DOHH2 (cell line): ENCODE measurements around the gene ARRDC2.

Source experiments
- H3F3A ChIP-seq: fragments of 200-600 bp; sonication (generic), shearing (Covaris generic); 2 replicates; pipeline ENCODE4 v1.6.0; 2016; ENCODE audit warnings: antibody characterized with exemption, mild to moderate bottlenecking; ENCODE audit not compliant: control insufficient read depth, insufficient read depth
- H3K27ac ChIP-seq: fragments of 200-600 bp; sonication (generic); 2 replicates; pipeline ENCODE4 v1.5.1; 2014; ENCODE audit warnings: low read depth, mild to moderate bottlenecking, low read length, moderate library complexity
- H3K27me3 ChIP-seq: fragments of 200-600 bp; sonication (generic); 2 replicates; pipeline ENCODE4 v1.6.1; 2014; ENCODE audit warnings: mild to moderate bottlenecking, low read length, mixed read lengths; ENCODE audit not compliant: control insufficient read depth
- H3K36me3 ChIP-seq: fragments of 200-600 bp; sonication (generic); 2 replicates; pipeline ENCODE4 v1.6.1; 2014; ENCODE audit warnings: mild to moderate bottlenecking, low read length, moderate library complexity, mixed read lengths; ENCODE audit not compliant: control insufficient read depth
- H3K4me1 ChIP-seq: fragments of 200-600 bp; sonication (generic); 2 replicates; pipeline ENCODE4 v1.6.1; 2014; ENCODE audit warnings: mild to moderate bottlenecking, low read length, mixed read lengths; ENCODE audit not compliant: control insufficient read depth
- H3K4me2 ChIP-seq: fragments of 200-600 bp; sonication (generic); 2 replicates; pipeline ENCODE4 v1.6.0; 2014; ENCODE audit warnings: mild to moderate bottlenecking, low read length, moderate library complexity
- H3K4me3 ChIP-seq: fragments of 200-600 bp; sonication (generic); 2 replicates; pipeline ENCODE4 v1.5.1; 2014; ENCODE audit warnings: mild to moderate bottlenecking, low read length, mixed read lengths
- H3K79me2 ChIP-seq: fragments of 200-600 bp; sonication (generic); 2 replicates; pipeline ENCODE4 v1.6.1; 2014; ENCODE audit warnings: mild to moderate bottlenecking, low read length, mixed read lengths; ENCODE audit not compliant: control insufficient read depth
- H3K9me2 ChIP-seq: fragments of 200-600 bp; sonication (generic); replicated peaks from 2 replicates; pipeline ENCODE4 v1.6.1; 2014; ENCODE audit warnings: mild to moderate bottlenecking, low read length, mixed read lengths; ENCODE audit not compliant: control insufficient read depth
- H3K9me3 ChIP-seq: fragments of 200-600 bp; sonication (generic); 2 replicates; pipeline ENCODE4 v1.6.1; 2014; ENCODE audit warnings: antibody characterized with exemption, low read length, mixed read lengths; ENCODE audit not compliant: control insufficient read depth, insufficient read depth
- H4K20me1 ChIP-seq: fragments of 200-600 bp; sonication (generic); 2 replicates; pipeline ENCODE4 v1.6.0; 2014; ENCODE audit warnings: low read depth, mild to moderate bottlenecking, antibody characterized with exemption, low read length, moderate library complexity; ENCODE audit not compliant: control insufficient read depth, insufficient read depth
- CTCF ChIP-seq: fragments of 200-600 bp; sonication (generic); IDR thresholded peaks from one replicate; pipeline ENCODE4 v1.5.1; 2014; ENCODE audit warnings: antibody characterized with exemption, mild to moderate bottlenecking, low read depth, low read length; ENCODE audit not compliant: poor library complexity, severe bottlenecking
- EZH2phosphoT487 ChIP-seq: fragments of 200-600 bp; sonication (generic); IDR thresholded peaks from 2 replicates; pipeline ENCODE4 v1.6.1; 2017; ENCODE audit warnings: borderline replicate concordance, mild to moderate bottlenecking, antibody characterized with exemption, low read length, moderate library complexity, mixed read lengths

Gene ARRDC2

DNA sequence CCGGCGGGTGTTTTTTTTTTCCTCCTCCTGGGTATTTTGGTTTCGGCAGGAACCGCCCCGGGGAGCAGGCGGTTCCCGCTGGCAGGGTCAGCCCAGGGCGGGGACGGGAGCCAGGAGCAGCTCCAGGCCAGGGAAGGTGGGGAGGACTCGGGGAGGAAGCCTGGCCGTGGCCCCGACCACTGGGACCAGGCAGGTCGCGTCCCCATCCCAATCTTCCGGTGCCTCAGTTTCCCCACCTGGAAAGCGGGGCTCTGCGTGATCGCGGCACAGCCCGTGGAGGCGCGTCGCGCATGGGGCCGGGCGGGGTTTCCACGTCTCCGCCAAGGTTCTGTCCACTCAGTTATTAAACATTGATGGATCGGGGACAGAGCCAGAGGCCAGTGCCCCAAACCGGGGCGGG lies 43.9 kb downstream of the ARRDC2 start:
- H3K27ac ChIP-seq, result no peak overlapping the region
- no peaks in the 10 kb centered on the region for H3K9me2 ChIP-seq
- H4K20me1 ChIP-seq, result no peaks in the 10 kb centered on the region
- peaks cover 4% of the 10 kb centered on the region for H3K4me1 ChIP-seq
- no peaks in the 10 kb centered on the region for H3K27me3 ChIP-seq
- no peak overlapping the region for H3K4me3 ChIP-seq
- TF ChIP-seq EZH2phosphoT487 (no peak), CTCF (no peak)
- H3K36me3 ChIP-seq, result no peaks in the 10 kb centered on the region
- no peaks in the 10 kb centered on the region for H3K79me2 ChIP-seq
- no peaks in the 10 kb centered on the region for H3F3A ChIP-seq
- no peak overlapping the region for H3K4me2 ChIP-seq
- H3K9me3 ChIP-seq, result no peaks in the 10 kb centered on the region

- Histone ChIP-seq H3K4me3 (no peak overlapping the region), H3K79me2 (no peaks in the 10 kb centered on the region), H3K9me3 (no peaks in the 10 kb centered on the region), H3K36me3 (no peaks in the 10 kb centered on the region), H4K20me1 (no peaks in the 10 kb centered on the region), H3K27me3 (no peaks in the 10 kb centered on the region), H3K4me1 (peaks cover 16% of the 10 kb centered on the region), H3K4me2 (no peak overlapping the region), H3K27ac (no peak overlapping the region), H3K9me2 (no peaks in the 10 kb centered on the region), H3F3A (no peaks in the 10 kb centered on the region)
- no peak for TF ChIP-seq EZH2phosphoT487
- TF ChIP-seq CTCF, result no peak
Observed at GRCh38 chr19:18053576-18054219, 45.7 kb downstream of the ARRDC2 start.

GRCh38 chr19:18055967-18056366 lies 48.0 kb downstream of the ARRDC2 start:
- no peak overlapping the region for H3K27ac ChIP-seq
- peaks cover 15% of the 10 kb centered on the region for H3K4me1 ChIP-seq
- no peaks in the 10 kb centered on the region for H3F3A ChIP-seq
- H3K36me3 ChIP-seq, result no peaks in the 10 kb centered on the region
- H3K9me3 ChIP-seq, result no peaks in the 10 kb centered on the region
- H3K79me2 ChIP-seq, result no peaks in the 10 kb centered on the region
- no peaks in the 10 kb centered on the region for H4K20me1 ChIP-seq
- H3K4me3 ChIP-seq, result no peak overlapping the region
- H3K9me2 ChIP-seq, result no peaks in the 10 kb centered on the region
- H3K27me3 ChIP-seq, result no peaks in the 10 kb centered on the region
- no peak overlapping the region for H3K4me2 ChIP-seq
- TF ChIP-seq EZH2phosphoT487, result no peak
- TF ChIP-seq CTCF, result no peak
